Measurements from ENCODE around the gene LRRC1.

Gene LRRC1

DNA sequence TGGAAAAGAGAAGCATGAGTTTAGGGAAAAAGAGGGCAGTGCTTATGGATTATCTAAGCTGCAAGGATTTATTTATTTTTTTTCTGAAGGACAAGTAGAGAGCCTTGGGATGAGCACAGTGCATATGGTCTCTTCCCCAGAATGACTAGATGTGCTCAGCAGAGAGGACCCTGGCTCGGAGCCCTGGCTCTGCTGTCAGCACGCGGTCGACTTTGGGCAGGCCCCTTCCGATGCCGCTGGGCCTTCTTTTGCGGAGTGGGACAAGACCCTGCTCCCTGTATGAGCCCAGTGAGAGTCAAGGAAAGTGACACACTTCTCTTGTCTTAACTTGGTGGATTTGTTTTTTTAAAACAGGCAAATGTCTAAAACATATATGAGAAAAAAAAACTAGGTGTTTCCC, 51.4 kb downstream of the LRRC1 start:
- no peak for DNase-seq (ENCODE audit: low read depth, low spot score)

DNA sequence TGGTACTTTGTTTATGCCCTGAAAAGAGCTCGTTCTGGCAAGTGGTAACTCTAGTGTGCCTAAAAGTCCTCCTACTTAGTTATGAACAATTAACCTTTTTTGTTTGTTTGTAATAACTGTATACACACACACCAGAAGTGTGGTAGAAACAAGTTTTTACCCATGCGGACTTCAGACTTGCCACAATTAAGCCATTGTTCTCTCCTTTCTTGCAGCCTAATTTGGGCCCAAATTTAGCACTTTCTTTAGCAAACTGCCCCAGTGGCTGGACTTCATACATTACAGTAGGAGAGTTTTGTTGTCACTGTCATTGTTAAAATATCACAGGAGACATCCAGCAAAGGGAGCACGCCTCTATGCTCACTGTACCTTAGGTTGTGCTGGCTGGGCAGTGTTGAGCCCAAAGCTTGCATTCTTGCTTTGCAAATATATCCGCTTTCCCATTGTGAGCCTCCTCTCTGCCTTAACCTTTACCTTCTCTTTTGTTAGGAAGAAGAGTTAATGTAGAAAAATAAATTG, 53.0 kb downstream of the LRRC1 start:
- no peak for DNase-seq (ENCODE audit: low read depth, low spot score)

DNA sequence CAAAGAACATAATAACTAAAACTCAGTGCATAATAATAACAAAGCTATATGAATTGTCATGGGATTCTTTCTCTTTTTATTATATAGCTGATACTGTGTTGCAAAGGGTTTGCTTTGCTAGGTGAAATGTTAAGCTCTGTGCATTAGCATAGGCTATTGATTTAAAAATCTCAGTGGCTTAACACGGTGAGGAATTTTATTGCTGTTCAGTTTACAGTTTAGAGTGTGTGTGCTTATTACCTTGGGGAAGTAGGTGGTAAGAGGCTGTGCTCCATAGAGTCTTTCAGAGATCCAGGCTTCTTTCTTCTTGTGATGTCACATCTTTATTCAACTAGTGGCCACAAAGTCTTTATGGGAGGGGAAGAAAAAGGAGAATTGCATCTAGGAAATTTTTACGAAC, 55.7 kb downstream of the LRRC1 start:
- no peak for DNase-seq (ENCODE audit: low read depth, low spot score)

DNA sequence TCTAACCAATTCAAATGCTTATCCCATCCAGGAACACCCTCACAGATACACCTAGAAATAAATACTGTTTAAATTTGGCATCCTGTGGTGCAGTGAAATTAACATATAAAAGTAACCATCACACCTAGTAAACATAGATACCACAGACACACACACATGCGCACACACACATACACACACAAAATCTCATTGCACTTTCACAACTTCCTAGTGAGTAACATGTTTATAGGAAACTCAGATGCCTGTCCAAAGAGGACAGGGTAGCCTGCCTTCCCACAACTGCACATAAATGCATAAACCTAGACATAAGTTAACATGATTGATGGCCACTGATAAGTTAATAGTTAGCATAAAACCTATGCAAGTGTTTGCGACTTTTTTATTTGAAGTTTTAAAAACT, 56.8 kb downstream of the LRRC1 start:
- DNase-seq (ENCODE audit: low read depth, low spot score) = no peak

DNA sequence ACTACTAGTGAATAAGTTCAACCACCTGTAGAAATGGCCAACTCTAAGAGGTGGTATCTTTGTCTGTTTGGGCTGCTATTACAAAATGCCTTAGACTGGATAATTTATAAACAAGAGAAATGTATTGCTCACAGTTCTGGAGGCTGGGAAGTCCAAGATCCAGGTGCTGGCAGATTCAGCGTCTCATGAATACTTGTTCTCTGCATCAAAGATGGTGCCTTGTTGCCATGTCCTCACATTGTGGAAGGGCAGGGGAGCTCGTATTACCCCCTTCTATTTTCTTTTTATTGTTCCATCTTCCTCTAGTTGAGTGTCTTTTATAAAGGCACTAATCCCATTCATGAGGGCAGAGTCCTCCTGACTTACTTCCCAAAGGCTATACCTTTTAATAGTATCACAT, 58.0 kb downstream of the LRRC1 start:
- no peak for DNase-seq (ENCODE audit: low read depth, low spot score)

DNA sequence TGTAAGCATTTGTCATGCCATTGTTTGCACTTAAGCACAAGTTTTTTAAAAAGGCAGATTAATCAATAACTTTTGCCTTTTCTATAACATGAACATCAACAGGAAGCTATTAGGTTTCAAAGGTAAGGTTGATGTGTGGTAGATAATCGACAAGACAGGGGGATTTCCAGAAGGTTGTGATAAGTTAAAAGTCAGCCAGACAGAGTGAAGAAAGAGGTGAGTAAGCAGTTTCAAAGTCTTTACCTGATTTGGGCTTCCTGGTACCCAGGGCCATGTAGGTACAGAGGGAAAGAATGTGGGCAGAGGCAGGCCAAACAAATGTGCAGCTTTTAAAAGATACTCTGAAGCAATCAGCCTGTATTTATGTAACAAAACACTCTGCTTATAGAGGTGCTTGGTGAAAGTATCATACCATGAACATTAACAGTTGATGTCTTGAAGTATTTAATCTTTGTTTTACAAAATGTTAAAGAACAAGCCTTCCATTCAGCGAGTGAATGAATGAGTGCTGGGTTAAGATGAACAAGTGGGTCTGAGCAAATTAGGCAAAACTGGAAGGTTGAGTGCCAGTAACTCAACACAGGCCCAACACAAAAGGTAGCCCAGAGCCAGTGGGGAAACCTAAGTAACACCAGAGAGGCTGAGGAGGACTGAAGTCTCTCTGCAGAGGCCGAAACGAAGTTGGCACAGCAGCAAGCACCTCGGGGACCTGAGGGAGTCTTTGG, 60.2 kb downstream of the LRRC1 start:
- no peak for DNase-seq (ENCODE audit: low read depth, low spot score)

DNA sequence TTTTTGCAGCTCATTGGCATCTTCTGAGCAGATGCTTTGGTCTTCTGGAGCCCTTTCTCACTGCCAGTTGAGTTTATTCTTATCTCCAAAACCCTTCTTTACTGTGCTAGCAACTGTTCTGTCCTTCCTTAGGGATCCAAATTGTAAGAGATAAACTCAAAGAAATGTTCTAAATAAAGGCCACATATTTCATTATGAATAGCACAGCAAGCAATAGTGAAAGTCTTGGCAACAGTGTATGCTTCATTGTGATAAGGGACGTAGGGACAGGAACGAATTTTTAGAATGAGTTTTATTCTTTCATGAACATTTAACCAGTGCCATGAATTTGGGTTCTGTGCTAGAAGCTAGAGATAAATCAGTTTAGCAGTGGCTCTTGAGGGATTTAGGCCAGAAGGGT, 61.1 kb downstream of the LRRC1 start:
- no peak for DNase-seq (ENCODE audit: low read depth, low spot score)

DNA sequence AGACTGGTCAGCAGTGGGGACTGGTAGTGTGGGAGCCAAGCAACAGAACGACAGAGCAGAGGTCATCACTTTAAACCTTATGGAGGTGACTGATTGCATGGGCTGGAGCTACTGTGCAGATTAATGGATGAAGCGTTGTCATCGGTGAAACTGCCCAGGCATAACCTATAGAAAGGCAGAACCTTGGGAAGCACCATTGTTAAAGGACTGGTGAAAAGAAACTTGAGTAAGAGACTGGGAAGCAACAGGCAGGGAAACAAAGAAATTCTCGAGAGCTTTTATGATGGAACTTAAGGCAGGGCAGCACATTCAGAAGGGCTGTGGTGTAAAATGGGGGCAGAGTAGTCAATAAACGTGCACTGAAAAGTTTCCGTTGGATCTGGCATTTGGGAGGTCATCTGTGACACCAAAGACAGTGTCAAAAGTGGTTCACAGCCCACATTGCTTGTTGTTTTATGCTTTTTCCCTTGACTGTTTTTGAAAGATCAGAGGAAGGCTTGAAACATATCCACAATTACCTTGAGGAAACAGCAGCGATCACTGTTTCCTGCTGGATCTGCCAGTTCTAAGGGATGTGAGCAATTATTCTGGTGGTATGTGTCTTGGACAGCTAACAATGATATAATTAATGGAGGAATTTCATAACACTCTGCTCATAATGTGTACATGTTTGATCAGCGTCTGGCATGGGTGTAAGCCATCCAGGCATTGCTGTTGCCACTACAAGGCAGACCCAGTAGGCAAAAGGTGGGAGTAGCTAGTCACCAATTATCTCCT, 62.7 kb downstream of the LRRC1 start:
- DNase-seq (ENCODE audit: low read depth, low spot score) = no peak

DNA sequence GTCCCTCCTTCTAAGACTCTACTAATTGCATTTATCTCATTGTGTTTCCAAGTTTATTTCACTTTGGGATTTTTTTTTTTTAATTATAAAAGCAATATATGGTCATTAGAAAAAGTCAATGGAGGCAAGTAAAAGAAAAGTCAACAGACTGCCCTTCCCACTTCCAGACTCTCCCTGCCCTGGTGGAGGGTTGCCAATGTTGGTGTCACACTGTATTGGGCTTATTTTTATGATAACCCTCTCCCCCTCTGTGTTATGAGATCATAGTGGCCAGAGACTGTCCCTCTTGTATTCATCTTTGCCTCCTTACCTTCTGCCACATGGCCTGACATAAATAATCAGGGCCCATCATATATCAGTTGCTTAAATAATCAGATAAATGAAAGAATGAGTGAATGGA, 63.4 kb downstream of the LRRC1 start:
- no peak for DNase-seq (ENCODE audit: low read depth, low spot score)

DNA sequence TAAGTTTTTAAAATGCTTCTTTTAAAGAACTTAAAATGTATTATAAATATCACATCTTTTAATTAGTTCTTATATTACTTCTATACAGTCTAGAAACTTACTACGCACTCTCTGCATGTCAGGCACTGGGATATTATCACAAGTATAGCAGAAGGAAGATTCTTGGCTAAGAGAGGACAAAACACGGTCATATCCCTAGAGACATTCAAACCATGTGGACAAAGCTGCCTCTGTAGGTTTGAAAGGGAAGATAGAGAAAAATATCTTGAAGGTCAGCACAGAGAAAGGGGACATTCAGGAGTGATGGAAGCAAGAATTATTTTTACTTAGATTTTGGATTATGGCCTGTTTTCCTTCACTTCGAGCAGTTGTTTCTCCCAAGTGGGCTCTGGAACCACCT, 64.1 kb downstream of the LRRC1 start:
- DNase-seq (ENCODE audit: low read depth, low spot score) = no peak

DNA sequence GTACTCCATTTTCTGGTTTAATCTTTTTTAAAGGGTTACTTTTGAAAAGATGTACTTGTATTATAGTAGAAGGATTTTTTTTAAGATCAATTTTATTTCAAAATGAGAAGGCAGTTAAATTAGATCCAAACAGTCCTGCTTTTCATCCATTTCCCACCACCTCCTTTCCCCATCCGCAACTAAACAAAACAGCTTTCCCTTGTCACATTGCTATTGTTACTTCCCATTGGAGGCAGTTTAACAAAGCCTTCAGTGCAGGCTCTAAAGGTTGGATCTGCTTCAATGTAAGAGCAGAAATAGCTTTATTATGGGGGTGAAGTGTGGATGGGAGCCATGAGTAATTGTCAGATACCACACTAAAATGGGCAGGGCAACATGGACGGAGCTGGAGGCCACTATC, 65.7 kb downstream of the LRRC1 start:
- DNase-seq (ENCODE audit: low read depth, low spot score) = no peak

DNA sequence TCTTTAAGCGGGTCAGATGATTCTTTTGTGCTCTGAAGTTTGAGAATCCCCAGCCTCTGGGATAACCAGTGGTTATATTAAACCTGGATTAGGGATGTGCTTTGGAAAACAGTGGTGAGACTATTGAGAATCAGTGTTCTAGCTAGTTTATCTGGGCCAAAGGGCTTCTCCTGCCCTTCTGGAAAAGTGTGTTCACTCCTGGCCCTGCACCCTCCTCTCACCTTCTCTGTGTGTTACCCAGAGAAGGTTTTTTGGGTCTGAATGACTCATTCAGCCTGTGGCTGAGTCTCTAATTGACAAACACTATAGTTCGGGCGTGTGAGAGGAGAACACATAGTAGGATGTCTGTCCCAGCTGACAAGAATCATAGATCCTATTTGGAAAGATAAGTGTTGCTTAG, 66.7 kb downstream of the LRRC1 start:
- peak; percentile 27 for DNase-seq (ENCODE audit: low read depth, low spot score)

DNA sequence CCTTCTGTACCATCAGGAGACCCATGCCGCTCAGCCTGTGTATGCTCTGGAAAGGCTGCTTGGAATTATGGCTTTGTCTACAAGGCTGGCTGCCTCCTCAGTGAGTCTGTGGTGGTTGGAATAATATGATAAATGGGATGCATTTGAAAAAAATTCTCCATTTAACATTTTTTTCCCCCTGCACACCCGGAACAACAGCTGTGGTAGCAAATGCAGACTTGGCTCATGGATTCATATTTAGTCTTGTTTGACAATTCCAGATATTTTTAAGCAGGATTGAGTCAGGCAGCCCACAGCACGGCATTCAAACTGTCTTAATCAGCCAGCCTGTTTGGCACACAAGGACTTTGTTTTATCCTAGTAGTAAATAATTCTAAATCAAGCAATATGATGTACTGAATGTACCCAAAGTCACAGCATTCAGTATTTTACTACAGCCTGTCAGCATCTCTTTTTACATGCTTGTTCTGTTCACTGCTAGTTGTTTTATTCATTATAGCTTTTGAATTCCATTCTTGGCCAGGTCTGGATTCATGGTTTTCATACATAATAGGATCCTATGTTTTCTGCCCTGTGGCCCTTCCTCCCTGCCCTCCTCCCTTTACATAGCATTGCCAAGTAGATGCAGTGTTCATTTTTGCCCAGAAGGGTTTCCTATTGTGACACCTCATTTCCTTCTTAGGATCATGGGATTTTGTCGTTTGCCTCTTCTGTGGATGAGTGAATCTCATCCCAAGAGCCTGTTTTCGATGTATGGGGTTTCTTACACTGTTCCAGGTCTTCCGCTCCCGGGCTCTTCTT, 68.1 kb downstream of the LRRC1 start:
- no peak for DNase-seq (ENCODE audit: low read depth, low spot score)

DNA sequence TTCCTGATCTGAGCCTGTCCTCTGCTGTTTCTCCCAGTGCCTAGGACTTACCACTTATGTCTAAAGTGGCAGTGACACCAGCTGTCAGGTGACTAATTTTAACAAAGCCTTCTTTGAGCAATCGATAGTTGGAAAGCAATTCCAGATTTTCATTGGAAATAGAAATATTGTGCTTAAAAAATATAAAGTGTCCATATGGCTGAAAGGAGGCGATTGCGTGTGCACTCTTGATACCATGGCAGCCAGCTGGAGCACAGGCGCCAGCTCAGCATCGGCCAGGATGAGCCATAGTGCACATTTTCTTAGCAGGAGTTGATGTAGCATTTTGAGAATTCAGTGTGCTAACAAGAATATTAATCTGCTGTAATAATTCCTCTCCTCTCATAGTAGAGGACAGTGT, 70.0 kb downstream of the LRRC1 start:
- no peak for DNase-seq (ENCODE audit: low read depth, low spot score)

DNA sequence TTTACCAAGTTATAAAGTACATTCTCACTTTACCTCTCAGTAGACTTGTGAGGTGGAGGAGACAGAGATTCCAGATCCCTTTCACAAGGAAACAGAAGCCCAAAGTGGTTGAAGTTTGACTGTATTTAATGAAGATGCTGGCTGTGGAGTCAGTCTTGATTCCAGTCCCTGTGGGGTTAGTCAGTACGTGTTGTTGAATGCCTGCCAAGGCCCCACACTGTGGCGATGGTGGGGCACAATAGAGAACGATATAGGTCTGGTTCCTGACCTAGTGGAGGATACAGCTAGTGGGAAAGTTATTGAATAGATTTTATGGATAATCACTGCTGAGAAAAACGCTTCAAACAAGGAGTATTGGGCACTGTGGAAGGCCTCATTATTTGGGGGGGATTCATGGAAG, 71.4 kb downstream of the LRRC1 start:
- DNase-seq (ENCODE audit: low read depth, low spot score) = no peak

DNA sequence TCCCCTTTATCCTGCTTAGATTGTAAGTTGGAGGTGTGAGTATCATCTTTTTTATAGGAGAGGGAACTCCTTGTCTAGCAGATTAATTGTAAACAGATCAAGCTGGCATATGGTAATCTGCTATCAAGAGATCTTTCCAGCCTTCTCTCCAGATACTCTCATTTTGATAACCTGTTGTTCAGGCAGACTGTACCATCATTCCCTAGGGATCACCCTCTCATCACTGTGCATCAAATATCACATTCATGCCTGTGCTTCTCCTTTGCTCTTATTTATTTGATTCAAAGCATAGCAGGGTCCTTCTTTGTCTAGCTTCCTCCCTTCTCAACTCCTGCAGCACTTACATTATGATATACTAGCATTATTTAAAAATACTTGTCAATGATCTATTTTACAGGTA, 73.8 kb downstream of the LRRC1 start:
- DNase-seq (ENCODE audit: low read depth, low spot score) = no peak

DNA sequence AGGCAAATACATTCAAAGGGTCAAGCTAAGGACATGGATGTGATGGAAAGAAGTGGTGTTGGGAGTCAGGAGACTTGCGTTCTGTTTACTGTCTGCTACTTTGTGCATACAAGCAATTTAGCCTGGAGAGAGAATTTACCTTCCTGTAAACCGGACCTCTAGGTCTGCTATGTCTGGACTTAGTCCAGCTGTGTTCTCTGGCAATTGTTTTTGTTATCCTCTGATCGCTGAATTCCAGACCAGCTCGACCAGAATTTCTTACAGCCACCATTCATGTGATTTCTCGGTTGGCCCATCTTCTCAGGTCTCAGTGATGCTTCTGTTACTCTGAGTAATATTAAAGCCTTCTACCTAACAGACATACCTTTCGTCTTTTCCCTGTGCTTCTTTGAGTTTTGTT, 75.2 kb downstream of the LRRC1 start:
- peak; percentile 43 for DNase-seq (ENCODE audit: low read depth, low spot score)

DNA sequence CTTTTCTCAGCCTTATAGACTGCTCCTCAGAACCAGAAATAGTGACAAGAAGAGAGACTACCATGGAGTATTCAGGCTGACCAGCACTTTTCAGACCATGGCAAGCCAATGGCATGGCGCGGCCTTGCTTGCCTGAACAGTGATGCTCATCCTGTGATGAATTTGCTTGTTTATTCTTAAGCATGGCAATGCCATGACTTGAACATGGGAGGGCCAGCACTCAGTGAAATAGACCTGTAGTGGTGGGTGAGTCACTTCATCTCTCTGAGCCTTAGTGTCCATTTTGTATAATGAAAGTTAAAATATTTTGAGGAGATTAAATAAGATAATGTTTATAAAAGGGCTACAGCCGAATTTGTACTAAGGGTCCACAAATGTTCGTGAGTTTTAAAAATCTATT, 79.1 kb downstream of the LRRC1 start:
- no peak for DNase-seq (ENCODE audit: low read depth, low spot score)

DNA sequence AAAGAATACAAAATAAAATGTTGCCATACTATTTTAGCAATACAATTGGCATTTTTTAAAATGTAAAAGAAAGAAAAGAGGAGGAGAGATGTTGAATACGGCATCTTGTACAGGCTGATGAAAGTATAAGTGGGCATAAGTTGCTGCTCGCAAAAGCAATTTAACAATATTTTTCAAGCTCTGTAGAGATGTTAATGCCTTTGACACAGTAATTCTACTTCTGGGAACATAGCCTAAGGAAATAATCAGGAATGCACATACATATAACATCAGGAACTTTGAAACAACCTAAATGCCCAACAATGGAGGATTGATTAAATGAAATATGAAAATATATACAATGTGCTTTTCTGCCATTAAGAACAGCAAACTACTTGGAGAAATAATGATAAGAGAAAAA, 80.2 kb downstream of the LRRC1 start:
- DNase-seq (ENCODE audit: low read depth, low spot score) = no peak

DNA sequence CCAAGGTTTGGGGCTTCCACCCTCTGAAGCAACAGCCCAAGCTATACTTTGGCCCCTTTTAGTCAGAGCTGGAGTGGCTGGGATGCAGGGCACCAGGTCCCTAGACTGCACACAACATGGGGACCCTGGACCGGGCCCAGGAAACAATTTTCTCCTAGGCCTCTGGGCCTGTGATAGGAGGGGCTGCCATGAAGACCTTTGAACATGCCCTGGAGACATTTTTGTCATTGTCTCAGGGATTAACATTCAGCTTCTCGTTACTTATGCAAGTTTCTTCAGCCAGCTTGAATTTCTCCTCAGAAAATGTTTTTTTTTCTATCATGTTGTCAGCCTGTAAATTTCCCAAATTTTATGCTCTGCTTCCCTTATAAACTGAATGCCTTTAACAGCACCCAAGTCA, 82.3 kb downstream of the LRRC1 start:
- DNase-seq (ENCODE audit: low read depth, low spot score) = no peak

DNA sequence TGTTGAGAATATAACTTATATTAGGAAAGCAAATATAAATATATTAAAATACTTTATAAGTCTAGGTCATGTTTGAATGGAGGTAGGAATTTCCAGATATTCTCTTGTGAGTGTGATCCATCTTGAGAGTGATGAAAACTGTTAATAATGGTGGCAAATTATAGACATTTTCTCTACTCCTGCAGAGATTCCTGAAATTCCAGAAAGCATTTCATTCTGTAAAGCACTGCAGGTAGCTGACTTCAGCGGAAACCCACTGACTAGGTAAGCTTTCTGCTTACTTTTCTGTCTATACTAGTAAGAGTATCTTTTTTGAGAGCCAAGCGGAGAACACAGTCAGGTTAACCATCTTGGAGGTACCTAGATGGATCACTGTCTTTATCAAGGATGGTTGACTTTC, 84.0 kb downstream of the LRRC1 start:
- DNase-seq (ENCODE audit: low read depth, low spot score) = no peak

DNA sequence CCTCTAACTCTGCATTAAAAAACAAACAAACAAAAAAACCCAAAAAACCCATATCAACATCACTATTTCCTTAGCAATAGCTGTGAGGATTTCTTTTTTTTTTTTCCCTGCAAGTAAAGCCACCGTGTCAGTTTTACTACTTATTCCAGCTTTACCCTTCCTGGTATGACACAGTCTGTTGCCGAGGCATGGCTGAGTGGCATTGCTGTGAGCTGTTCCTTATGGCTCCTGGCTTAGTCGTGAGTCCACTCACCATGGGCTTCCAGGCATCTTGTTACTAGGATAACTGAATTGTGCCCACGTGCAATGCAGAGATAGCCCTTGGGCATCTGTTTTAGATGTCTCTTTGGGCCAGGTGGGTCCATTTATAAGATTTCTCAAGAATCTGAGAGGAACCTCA, 84.8 kb downstream of the LRRC1 start:
- DNase-seq (ENCODE audit: low read depth, low spot score) = no peak
